Caco-2 (cell line): Measurements from ENCODE around the gene FAF2. TPM values are rescaled to one million over a fixed set of nuclear protein-coding genes. Genes with fewer than 3 reads are reported as not detected.

Source experiments
- BruUV-seq: library from RNA; stranded (reverse); fragments of 400-500 nt; replicated peaks from 2 replicates; lab custom pipeline; 2021; lab: Mats Ljungman, UMichigan
- CTCF ChIA-PET: fragments of 300-600 bp; sonication (Branson Sonifier 250); formaldehyde crosslinking; loops from one replicate; lab custom pipeline; 2022; ENCODE audit warnings: antibody characterized with exemption; lab: Charles Lee
- POLR2A ChIA-PET: fragments of 300-600 bp; sonication (Branson Sonifier 250); formaldehyde crosslinking; loops from one replicate; lab custom pipeline; 2022; ENCODE audit warnings: antibody characterized with exemption; lab: Charles Lee
- DNase-seq, 2 experiments: peaks; one replicate each; pipeline versions ENCODE4 v3.0.0 to v3.0.0-alpha.2; 2020 to 2022
- H3K27me3 ChIP-seq: replicated peaks from 2 replicates; pipeline ENCODE4 v1.6.0; 2011; ENCODE audit warnings: low read length; ENCODE audit not compliant: control insufficient read depth, insufficient read depth
- H3K36me3 ChIP-seq: 2 replicates; pipeline ENCODE4 v1.5.1; 2011; ENCODE audit warnings: low read length; ENCODE audit not compliant: control insufficient read depth, insufficient read depth
- H3K4me1 ChIP-seq: fragments of 250-450 bp; sonication (Bioruptor Pico); 2 replicates; pipeline ENCODE4 v1.5.1; 2020; ENCODE audit warnings: mild to moderate bottlenecking
- H3K4me3 ChIP-seq: 2 replicates; pipeline ENCODE4 v1.5.1; 2011; ENCODE audit warnings: low read depth, mild to moderate bottlenecking, control low read depth, low read length
- H3K9me3 ChIP-seq: fragments of 250-450 bp; sonication (Bioruptor Pico); 2 replicates; pipeline ENCODE4 v1.5.1; 2020; ENCODE audit warnings: mild to moderate bottlenecking, moderate library complexity
- H3K27ac Mint-ChIP-seq: one replicate; pipeline ENCODE4 v1.8.0; 2022; ENCODE audit warnings: mixed read lengths; ENCODE audit not compliant: unreplicated experiment
- H3K27me3 Mint-ChIP-seq: one replicate; pipeline ENCODE4 v1.8.0; 2022; ENCODE audit warnings: mixed read lengths; ENCODE audit not compliant: insufficient read depth, unreplicated experiment
- H3K36me3 Mint-ChIP-seq: one replicate; pipeline ENCODE4 v1.8.0; 2022; ENCODE audit warnings: mild to moderate bottlenecking, mixed read lengths; ENCODE audit not compliant: insufficient read depth, unreplicated experiment
- H3K4me1 Mint-ChIP-seq: one replicate; pipeline ENCODE4 v1.8.0; 2022; ENCODE audit warnings: low read depth, mixed read lengths; ENCODE audit not compliant: unreplicated experiment
- H3K4me3 Mint-ChIP-seq: one replicate; pipeline ENCODE4 v1.8.0; 2022; ENCODE audit warnings: mild to moderate bottlenecking, moderate library complexity, mixed read lengths; ENCODE audit not compliant: unreplicated experiment
- H3K9me3 Mint-ChIP-seq: one replicate; pipeline ENCODE4 v1.8.0; 2022; ENCODE audit warnings: mixed read lengths; ENCODE audit not compliant: unreplicated experiment
- intact Hi-C: fragments of 100-400 bp; cut with micrococcal nuclease; formaldehyde crosslinking; loops from one replicate; pipeline ENCODE4 v1.10.0; 2022; ENCODE audit not compliant: unreplicated experiment
- total RNA-seq: library from RNA; stranded (reverse); gene quantifications from 2 replicates; pipeline ENCODE4 v1.2.3, GENCODE V29; 2022
- TF ChIP-seq, protein P1 (sequence below), 2 experiments: fragments of 200-600 bp in 1 of 2; IDR thresholded peaks; 1 replicate in 1 of 2; 2 replicates in 1 of 2; pipeline versions ENCODE4 v1.5.1 to v1.8.0; 2011 to 2022; ENCODE audit warnings: antibody characterized with exemption in 1 of 2, control low read depth in 1 of 2, inconsistent platforms in 1 of 2, low read depth in 1 of 2, low read length in 1 of 2, mild to moderate bottlenecking in 1 of 2, moderate library complexity in 1 of 2; ENCODE audit not compliant: insufficient read depth in 1 of 2, severe bottlenecking in 1 of 2, unreplicated experiment in 1 of 2

Gene FAF2
- total RNA-seq, 1 experiment from 2014 or later: 55.5 TPM

DNA sequence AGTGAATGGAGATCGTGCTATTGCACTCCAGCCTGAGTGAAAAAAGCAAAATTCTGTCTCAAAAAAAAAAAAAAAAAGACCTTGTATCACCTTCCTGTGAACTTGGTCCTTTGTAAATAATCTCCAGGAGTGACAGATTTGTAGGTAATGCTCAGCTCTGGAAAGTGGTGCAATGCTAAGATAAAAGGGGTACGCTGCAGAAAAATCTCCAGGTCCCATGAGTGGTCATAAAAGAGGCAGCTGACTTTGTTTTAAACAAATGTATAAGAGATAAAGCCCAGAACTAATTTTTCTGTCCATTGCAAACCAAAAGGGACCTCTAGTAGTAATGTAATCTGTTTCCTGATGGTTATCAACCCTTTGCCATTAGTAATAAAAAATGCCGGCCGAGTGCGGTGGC is 55.3 kb downstream of the FAF2 start:
- H3K36me3 Mint-ChIP-seq: peaks cover 94% of the 10 kb centered on the region
- Histone ChIP-seq H3K4me3 (no peak overlapping the region), H3K9me3 (no peaks in the 10 kb centered on the region), H3K4me1 (no peaks in the 10 kb centered on the region), H3K36me3 (no peaks in the 10 kb centered on the region; the same call in 1 of the 2 replicates), H3K27me3 (no peaks in the 10 kb centered on the region)
- CTCF ChIA-PET: no interaction called here
- TF ChIP-seq, protein P1, sequence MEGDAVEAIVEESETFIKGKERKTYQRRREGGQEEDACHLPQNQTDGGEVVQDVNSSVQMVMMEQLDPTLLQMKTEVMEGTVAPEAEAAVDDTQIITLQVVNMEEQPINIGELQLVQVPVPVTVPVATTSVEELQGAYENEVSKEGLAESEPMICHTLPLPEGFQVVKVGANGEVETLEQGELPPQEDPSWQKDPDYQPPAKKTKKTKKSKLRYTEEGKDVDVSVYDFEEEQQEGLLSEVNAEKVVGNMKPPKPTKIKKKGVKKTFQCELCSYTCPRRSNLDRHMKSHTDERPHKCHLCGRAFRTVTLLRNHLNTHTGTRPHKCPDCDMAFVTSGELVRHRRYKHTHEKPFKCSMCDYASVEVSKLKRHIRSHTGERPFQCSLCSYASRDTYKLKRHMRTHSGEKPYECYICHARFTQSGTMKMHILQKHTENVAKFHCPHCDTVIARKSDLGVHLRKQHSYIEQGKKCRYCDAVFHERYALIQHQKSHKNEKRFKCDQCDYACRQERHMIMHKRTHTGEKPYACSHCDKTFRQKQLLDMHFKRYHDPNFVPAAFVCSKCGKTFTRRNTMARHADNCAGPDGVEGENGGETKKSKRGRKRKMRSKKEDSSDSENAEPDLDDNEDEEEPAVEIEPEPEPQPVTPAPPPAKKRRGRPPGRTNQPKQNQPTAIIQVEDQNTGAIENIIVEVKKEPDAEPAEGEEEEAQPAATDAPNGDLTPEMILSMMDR (IDR thresholded peaks at IDR 0.05; ENCODE audit: insufficient read depth in 1 of 2, low read depth in 1 of 2, low read length in 1 of 2, severe bottlenecking in 1 of 2, unreplicated experiment in 1 of 2): no peak
- no TSS peak for BruUV-seq
- intact Hi-C loops: no loop called here
- no peaks in the 10 kb centered on the region for H3K9me3 Mint-ChIP-seq
- H3K27me3 Mint-ChIP-seq: no peaks in the 10 kb centered on the region
- POLR2A ChIA-PET: interaction anchor here (0.6 kb wide), 1 partner anchor 144 kb away, joined by 10 read pairs; no protein-coding TSS in a partner anchor
- DNase-seq: peak in 1 of 2 experiments; percentile 15
- H3K4me1 Mint-ChIP-seq: no peaks in the 10 kb centered on the region
- H3K4me3 Mint-ChIP-seq: no peak overlapping the region
- H3K27ac Mint-ChIP-seq: no peak overlapping the region

DNA sequence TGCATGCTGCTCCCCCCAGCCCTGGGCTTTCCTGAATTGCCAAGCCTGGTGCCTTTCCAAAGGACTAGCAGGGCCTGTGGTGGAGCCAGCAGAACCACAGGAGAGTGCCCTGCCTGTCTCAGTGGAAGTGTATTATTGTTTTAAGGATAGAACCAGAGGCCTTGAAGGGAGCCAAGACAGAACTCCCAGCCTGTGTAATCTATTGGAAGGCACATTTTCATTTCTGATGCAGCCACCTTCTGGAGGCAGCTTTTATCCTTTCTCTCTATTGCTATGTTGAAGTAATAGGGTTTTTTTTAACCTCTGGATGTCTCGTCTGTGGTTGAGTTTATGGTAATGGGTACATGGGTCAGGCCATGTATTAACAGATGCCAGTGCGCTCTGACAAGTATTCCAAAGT is 59.7 kb downstream of the FAF2 start:
- BruUV-seq: no TSS peak
- POLR2A ChIA-PET: no interaction called here

DNA sequence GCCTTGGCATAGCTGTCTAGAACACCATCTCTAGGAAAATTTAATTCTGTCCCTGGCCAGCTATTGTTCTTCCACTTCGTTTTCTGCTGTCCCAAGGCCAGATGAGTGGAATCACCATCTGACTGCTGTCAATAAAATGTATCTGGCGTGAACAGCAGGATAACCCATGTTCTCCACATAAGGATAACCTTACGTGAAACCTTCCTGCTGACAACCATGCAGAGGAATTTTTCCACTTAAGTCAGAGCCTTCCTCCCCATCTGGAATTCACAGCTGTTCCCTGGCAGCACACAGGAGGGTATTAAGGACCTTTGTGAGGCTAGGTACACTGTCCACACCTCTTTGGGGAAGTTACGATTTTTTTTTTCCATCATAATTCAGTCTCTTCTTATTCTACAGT is 60.4 kb downstream of the FAF2 start:
- H3K4me1 ChIP-seq: no peaks in the 10 kb centered on the region
- no peak overlapping the region for H3K4me3 Mint-ChIP-seq
- H3K4me3 ChIP-seq: no peak overlapping the region
- peaks cover 63% of the 10 kb centered on the region for H3K36me3 Mint-ChIP-seq
- CTCF ChIA-PET: interaction anchor here (0.5 kb wide), 1 partner anchor 80 kb away, joined by 6 read pairs; no protein-coding TSS in a partner anchor
- H3K27me3 ChIP-seq: no peaks in the 10 kb centered on the region
- TF ChIP-seq, protein P1 (IDR thresholded peaks at IDR 0.05; ENCODE audit: insufficient read depth in 1 of 2, low read depth in 1 of 2, low read length in 1 of 2, severe bottlenecking in 1 of 2, unreplicated experiment in 1 of 2): no peak
- no peaks in the 10 kb centered on the region for H3K4me1 Mint-ChIP-seq
- no peak overlapping the region for H3K27ac Mint-ChIP-seq
- POLR2A ChIA-PET: no interaction called here
- H3K9me3 ChIP-seq: no peaks in the 10 kb centered on the region
- intact Hi-C loops: no loop called here
- no peaks in the 10 kb centered on the region for H3K9me3 Mint-ChIP-seq
- no peak for DNase-seq
- no peaks in the 10 kb centered on the region for H3K27me3 Mint-ChIP-seq
- H3K36me3 ChIP-seq: no peaks in the 10 kb centered on the region; the same call in 1 of the 2 replicates
- no TSS peak for BruUV-seq

More for the DNA sequence above, 59.7 kb downstream of the FAF2 start:
- Histone ChIP-seq H3K36me3 (no peaks in the 10 kb centered on the region; the same call in 1 of the 2 replicates), H3K27me3 (no peaks in the 10 kb centered on the region), H3K4me1 (no peaks in the 10 kb centered on the region), H3K9me3 (no peaks in the 10 kb centered on the region), H3K4me3 (no peak overlapping the region)
- Mint-ChIP-seq H3K27me3 (no peaks in the 10 kb centered on the region), H3K36me3 (peaks cover 65% of the 10 kb centered on the region), H3K4me1 (no peaks in the 10 kb centered on the region), H3K9me3 (no peaks in the 10 kb centered on the region), H3K4me3 (no peak overlapping the region), H3K27ac (no peak overlapping the region)
- intact Hi-C loops: no loop called here
- TF ChIP-seq, protein P1 (IDR thresholded peaks at IDR 0.05; ENCODE audit: insufficient read depth in 1 of 2, low read depth in 1 of 2, low read length in 1 of 2, severe bottlenecking in 1 of 2, unreplicated experiment in 1 of 2): no peak
- DNase-seq: no peak
- CTCF ChIA-PET: no interaction called here
